ENCODE data around the gene CDC42BPA.

Gene CDC42BPA

GRCh38 chr1:227035316-227035715, 283.0 kb downstream of the CDC42BPA start:
- no peak for TF ChIP-seq TAF1 (IDR thresholded peaks at IDR 0.05; ENCODE audit: borderline replicate concordance, insufficient read depth, low read length)
- TF ChIP-seq REST (IDR thresholded peaks at IDR 0.05; ENCODE audit: insufficient read depth in 1 of 2, low read depth in 2 of 2, low read length in 2 of 2) = no peak
- TF ChIP-seq SIN3A (IDR thresholded peaks at IDR 0.05; ENCODE audit: borderline replicate concordance, insufficient read depth, low read length) = no peak
- no peak for TF ChIP-seq POLR2AphosphoS5 (IDR thresholded peaks at IDR 0.05; ENCODE audit: low read depth, low read length)
- TF ChIP-seq FOXP2 (optimal IDR thresholded peaks at IDR 0.05; ENCODE audit: borderline replicate concordance, extremely low read depth, extremely low read length, insufficient read depth) = no peak

GRCh38 chr1:227033880-227034279, 284.4 kb downstream of the CDC42BPA start:
- TF ChIP-seq TAF1 (IDR thresholded peaks at IDR 0.05; ENCODE audit: borderline replicate concordance, insufficient read depth, low read length) (no peak), REST (IDR thresholded peaks at IDR 0.05; ENCODE audit: insufficient read depth in 1 of 2, low read depth in 2 of 2, low read length in 2 of 2) (no peak), POLR2AphosphoS5 (IDR thresholded peaks at IDR 0.05; ENCODE audit: low read depth, low read length) (no peak), FOXP2 (optimal IDR thresholded peaks at IDR 0.05; ENCODE audit: borderline replicate concordance, extremely low read depth, extremely low read length, insufficient read depth) (no peak), SIN3A (IDR thresholded peaks at IDR 0.05; ENCODE audit: borderline replicate concordance, insufficient read depth, low read length) (no peak)

- TF ChIP-seq FOXP2 (optimal IDR thresholded peaks at IDR 0.05; ENCODE audit: borderline replicate concordance, extremely low read depth, extremely low read length, insufficient read depth) = no peak
- TF ChIP-seq TAF1 (IDR thresholded peaks at IDR 0.05; ENCODE audit: borderline replicate concordance, insufficient read depth, low read length) = no peak
- TF ChIP-seq SIN3A (IDR thresholded peaks at IDR 0.05; ENCODE audit: borderline replicate concordance, insufficient read depth, low read length) = no peak
- TF ChIP-seq REST (IDR thresholded peaks at IDR 0.05; ENCODE audit: insufficient read depth in 1 of 2, low read depth in 2 of 2, low read length in 2 of 2) = no peak
- no peak for TF ChIP-seq POLR2AphosphoS5 (IDR thresholded peaks at IDR 0.05; ENCODE audit: low read depth, low read length)
These were observed 285.9 kb downstream of the CDC42BPA start for GRCh38 chr1:227032396-227032795.

- TF ChIP-seq POLR2AphosphoS5 (IDR thresholded peaks at IDR 0.05; ENCODE audit: low read depth, low read length) (no peak), REST (IDR thresholded peaks at IDR 0.05; ENCODE audit: insufficient read depth in 1 of 2, low read depth in 2 of 2, low read length in 2 of 2) (no peak), TAF1 (IDR thresholded peaks at IDR 0.05; ENCODE audit: borderline replicate concordance, insufficient read depth, low read length) (no peak), SIN3A (IDR thresholded peaks at IDR 0.05; ENCODE audit: borderline replicate concordance, insufficient read depth, low read length) (no peak), FOXP2 (optimal IDR thresholded peaks at IDR 0.05; ENCODE audit: borderline replicate concordance, extremely low read depth, extremely low read length, insufficient read depth) (no peak)
These were observed 301.3 kb downstream of the CDC42BPA start for GRCh38 chr1:227016990-227017389.

GRCh38 chr1:227010645-227011044, 307.6 kb downstream of the CDC42BPA start:
- no peak for TF ChIP-seq REST (IDR thresholded peaks at IDR 0.05; ENCODE audit: insufficient read depth in 1 of 2, low read depth in 2 of 2, low read length in 2 of 2)
- no peak for TF ChIP-seq FOXP2 (optimal IDR thresholded peaks at IDR 0.05; ENCODE audit: borderline replicate concordance, extremely low read depth, extremely low read length, insufficient read depth)
